GM18867 (cell line): Measurements from ENCODE around the gene SAMD10.
"Not testable (repeated sequence)": the region's sequence is repeated elsewhere in the genome, so short reads cannot be mapped to it uniquely, and the experiment has no call there.

Source experiments
- ATAC-seq: cut with Tn5 transposase; IDR thresholded peaks from one replicate; pipeline ENCODE4 v1.9.1; 2021; ENCODE audit warnings: mild to moderate bottlenecking, moderate library complexity; ENCODE audit not compliant: unreplicated experiment

Gene SAMD10

DNA sequence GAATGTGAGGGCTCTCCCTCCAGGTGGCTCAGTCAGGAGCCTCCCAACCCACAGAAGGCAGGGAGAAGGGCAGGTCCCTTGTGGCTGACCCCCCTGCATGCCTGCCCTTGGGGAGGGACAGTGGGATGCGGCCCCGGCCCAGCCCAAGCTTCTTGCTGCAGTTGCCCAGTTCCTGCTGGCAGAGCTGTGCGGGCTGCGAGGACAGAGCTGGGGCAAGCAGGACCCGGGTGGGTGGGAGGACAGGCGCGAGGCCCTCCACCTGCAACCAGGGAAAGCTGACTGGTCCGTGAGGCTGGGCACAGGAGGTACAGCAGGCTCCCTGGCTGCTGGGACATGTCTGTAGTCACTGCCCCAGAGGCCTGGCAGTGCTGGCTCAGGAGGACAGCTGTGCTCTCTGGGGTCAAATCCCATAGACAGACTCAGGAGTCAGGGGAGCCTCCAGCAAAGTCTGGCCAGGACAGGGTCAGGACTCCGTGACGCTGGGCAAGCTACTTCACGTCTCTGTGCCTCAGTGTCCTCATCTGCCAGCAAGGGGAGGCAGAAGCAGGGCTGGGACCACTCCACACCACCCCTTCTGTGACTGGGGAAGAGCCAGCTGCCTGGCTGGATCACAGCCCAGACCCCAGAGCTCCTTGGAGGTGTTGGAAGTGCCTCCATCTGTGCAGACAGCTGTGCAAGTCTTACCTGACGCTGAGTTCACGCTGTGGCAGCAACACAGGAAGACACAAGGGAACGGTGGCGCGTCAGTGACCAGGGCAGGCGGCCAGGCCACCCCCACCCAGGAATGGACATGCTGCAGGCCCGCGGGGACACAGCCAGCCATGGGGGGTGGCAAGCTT lies 36.3 kb downstream of the SAMD10 start:
- no peak for ATAC-seq

DNA sequence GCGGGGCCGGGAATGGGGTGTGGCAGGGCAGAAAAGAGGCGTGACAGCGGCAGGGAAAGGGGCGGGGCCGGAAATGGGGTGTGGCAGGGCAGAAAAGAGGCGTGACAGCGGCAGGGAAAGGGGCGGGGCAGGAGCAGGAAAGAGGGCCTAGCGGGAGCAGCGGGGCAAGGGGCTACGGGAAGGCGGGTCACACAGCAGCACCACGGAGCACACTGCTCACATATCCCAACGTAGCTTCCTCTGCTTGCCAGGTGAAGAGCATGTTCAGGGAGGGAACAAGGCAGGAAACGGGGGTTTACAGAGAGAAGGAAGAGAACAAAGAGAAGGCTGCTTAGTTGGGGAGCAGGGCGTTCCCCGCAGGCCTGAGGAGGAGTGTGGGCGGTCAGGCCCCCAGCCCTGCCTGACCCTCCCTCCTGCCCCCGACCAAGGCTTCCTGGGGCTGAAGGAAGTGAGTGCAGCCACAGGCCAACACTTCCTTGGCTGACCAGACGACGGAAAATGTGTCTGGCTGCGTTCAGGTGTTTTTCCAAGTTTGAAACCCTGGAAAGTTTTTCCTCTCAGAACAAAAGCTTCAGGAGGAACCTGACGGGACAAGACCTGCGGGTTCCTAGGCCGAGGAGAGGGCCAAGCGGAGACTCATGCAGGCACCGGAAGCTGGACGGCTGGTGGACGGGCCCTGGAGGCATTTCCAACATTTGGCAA lies 37.0 kb downstream of the SAMD10 start:
- ATAC-seq = no peak

DNA sequence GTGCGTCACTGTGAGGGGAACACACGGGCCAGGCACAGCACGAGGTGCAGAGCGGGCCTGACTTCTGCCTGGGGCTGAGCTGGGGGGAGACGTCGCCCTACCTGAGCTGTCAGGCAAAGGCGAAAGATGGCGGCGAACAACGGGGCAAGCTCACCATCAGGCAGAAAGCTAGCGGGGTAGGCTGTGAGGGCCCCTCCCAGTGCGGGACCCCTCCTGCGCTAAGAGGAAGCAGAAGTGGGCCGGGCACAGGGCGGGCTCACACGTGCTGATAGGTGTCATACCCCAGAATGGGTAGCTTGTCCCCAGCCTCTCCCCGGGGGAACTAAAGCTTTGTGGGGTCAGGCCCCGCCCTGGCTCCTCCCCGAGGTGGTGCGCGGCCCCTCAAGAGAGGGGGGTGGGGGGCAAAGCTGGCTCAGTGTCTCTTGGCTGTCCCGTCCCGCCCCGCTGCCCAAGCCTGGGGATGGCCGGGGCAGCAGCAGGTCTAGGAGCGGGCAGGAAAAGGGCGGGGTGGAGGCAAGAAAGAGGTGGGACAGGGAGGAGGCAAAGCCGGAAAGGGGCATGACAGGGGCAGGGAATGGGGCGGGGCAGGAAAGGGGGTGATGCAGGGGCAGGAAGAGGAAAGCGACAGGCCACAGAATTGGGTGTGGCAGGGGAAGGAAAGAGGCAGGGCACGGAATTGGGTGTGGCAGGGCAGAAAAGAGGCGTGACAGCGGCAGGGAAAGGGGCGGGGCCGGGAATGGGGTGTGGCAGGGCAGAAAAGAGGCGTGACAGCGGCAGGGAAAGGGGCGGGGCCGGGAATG lies 38.0 kb downstream of the SAMD10 start:
- no peak for ATAC-seq

DNA sequence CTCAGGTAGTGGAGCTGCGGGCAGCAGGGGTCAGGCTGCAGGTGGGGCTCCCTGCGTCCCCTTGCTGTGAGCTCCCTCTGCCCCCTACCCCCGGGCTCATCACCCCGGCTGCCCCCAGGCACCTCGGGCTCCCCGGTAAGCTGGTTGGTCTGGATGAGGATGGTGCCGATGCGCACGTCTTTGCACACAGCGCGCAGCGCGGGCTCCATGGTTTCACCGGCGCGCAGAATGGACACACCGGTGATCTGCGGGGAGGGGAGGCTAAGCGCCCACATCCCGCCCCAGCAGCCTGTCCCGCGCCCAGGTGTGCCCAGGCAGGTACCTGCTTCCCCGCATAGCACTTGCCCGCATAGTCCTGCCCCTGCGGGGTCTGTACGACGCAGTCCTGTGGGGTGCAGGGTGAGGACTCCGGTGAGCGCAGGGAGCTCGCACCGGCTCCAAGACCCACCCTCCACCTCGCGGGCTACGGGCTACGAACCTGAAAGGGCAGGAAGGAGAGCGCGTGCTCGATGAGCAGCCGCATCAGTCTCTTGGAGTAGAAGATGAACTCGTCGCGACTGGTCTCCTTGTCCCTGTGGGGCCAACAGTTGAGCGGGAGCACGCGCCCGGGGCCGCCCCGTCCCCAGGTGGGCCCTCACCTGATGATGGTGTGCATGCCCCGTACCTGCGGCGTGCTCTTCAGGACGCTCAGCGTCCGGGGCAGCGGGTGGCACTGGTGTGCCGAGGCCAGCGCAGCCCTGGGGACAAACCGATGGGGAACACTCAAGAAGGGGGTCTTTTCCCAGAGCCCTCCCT lies 38.8 kb downstream of the SAMD10 start:
- ATAC-seq = no peak

DNA sequence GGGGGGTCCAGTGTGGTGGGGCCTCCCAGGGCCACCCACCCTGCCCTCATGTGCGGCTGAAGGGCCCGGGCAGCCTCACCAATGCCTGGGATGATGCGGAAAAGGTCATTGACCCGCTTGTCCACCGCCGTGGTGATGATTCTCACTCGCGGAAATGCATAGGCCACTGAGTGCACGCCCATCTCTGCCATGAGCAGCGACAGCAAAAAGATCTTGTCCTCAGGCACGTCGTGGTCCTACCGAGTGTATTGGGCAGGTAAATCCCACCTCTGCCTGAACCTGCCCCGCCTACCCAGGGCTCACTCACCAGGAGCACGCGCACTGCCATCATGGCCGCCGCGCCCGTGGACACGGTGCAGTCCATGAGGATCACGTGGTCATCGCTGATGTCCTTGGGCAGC lies 39.4 kb downstream of the SAMD10 start:
- no peak for ATAC-seq

- no peak for ATAC-seq
These were observed 40.1 kb downstream of the SAMD10 start for GRCh38 chr20:63939061-63939935.

GRCh38 chr20:63937596-63937995 lies 41.8 kb downstream of the SAMD10 start:
- no peak for ATAC-seq

DNA sequence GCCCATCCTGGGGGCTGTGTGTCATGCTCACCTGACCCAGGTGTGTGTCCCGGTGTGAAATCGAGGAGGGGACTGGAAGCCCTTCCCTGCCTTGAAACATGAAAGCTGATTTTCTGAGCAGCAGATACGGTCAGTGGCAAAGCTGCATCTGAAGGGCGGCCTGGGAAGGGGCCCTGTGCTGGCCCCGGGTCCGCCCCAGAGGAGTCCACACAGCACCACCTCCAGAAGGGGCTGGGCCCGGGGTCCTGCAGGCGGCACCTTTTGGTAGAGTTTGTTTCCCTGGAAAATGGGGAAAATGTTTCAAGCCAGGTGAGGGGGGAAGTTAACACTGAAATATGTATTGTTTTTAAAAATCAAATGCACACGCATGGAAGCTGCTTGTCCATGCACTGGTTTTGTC lies 44.0 kb downstream of the SAMD10 start:
- no peak for ATAC-seq

GRCh38 chr20:63934271-63935068 lies 45.0 kb downstream of the SAMD10 start:
- ATAC-seq = no peak

- ATAC-seq = no peak
These were observed 45.8 kb downstream of the SAMD10 start for GRCh38 chr20:63933646-63934045.

- no peak for ATAC-seq
These were observed 46.8 kb downstream of the SAMD10 start for GRCh38 chr20:63932606-63933160.

- no peak for ATAC-seq
These were observed 47.7 kb downstream of the SAMD10 start for GRCh38 chr20:63931735-63932134.

- ATAC-seq = no peak
These were observed 48.4 kb downstream of the SAMD10 start for GRCh38 chr20:63930971-63931553.

DNA sequence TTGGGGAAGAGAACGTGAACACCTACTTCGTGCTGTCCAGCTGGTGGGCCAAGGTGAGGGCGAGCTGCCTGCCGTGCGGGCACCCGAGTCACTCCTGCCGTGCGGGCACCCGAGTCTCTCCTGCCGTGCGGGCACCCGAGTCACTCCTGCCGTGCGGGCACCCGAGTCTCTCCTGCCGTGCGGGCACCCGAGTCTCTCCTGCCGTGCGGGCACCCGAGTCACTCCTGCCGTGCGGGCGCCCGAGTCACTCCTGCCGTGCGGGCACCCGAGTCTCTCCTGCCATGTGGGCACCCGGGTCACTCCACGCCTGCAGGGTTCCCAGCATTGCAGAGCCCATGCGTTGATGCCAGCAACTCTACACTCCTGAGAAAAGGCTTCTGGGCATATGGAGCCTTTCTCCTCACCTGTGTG lies 50.0 kb downstream of the SAMD10 start:
- not testable (repeated sequence) for ATAC-seq

DNA sequence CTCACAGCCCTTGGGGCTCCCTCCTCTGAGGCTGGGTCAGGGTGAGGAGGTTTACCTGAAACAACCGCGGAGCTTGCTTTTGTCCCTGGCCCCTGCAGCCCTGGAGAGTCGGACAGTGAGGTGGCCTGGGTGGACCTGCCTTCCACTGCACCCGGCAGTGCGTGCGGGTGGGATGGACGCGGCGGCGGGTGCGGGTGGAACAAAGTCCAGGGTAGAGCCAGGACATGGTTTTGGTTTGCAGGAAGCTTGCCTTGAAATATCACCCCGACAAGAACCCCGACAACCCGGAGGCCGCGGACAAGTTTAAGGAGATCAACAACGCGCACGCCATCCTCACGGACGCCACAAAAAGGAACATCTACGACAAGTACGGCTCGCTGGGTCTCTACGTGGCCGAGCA lies 50.4 kb downstream of the SAMD10 start:
- no peak for ATAC-seq

GRCh38 chr20:63926298-63926697 lies 53.1 kb downstream of the SAMD10 start:
- no peak for ATAC-seq

- ATAC-seq = no peak
These were observed 55.2 kb downstream of the SAMD10 start for GRCh38 chr20:63924241-63924640.
